GM10847 (cell line): Measurements from ENCODE around the gene CHRNA4.

ENCODE experiments used
- POLR2A ChIP-seq: IDR thresholded peaks from 2 replicates; pipeline ENCODE4 v1.6.1; 2011; ENCODE audit not compliant: insufficient read length; ENCODE audit errors: extremely low read depth

CHRNA4 gene

GRCh38 chr20:63328026-63328700, 33.0 kb downstream of the CHRNA4 start:
- no peak for TF ChIP-seq POLR2A

GRCh38 chr20:63327231-63327745, 33.9 kb downstream of the CHRNA4 start:
- no peak for TF ChIP-seq POLR2A

GRCh38 chr20:63326314-63327230, 34.6 kb downstream of the CHRNA4 start:
- no peak for TF ChIP-seq POLR2A

GRCh38 chr20:63325554-63326313, 35.4 kb downstream of the CHRNA4 start:
- TF ChIP-seq POLR2A: no peak

- TF ChIP-seq POLR2A: no peak
These were observed 36.1 kb downstream of the CHRNA4 start for GRCh38 chr20:63325021-63325471.

GRCh38 chr20:63323357-63323981, 37.7 kb downstream of the CHRNA4 start:
- no peak for TF ChIP-seq POLR2A

- no peak for TF ChIP-seq POLR2A
These were observed 38.2 kb downstream of the CHRNA4 start for GRCh38 chr20:63322933-63323273.

GRCh38 chr20:63322146-63322932, 38.8 kb downstream of the CHRNA4 start:
- TF ChIP-seq POLR2A: no peak

GRCh38 chr20:63321148-63321831, 39.9 kb downstream of the CHRNA4 start:
- TF ChIP-seq POLR2A: no peak

GRCh38 chr20:63320616-63321147, 40.5 kb downstream of the CHRNA4 start:
- TF ChIP-seq POLR2A: no peak

GRCh38 chr20:63320041-63320511, 41.1 kb downstream of the CHRNA4 start:
- TF ChIP-seq POLR2A: no peak

GRCh38 chr20:63319164-63320040, 41.7 kb downstream of the CHRNA4 start:
- TF ChIP-seq POLR2A: no peak
